A549 (cell line): ENCODE data around the gene SLC7A8.

ENCODE experiments used
- CBX8 ChIP-seq: fragments of 200-600 bp; sonication (generic); IDR thresholded peaks from 2 replicates; pipeline ENCODE4 v1.6.1; 2016
- CTCF ChIP-seq: fragments of >200 bp; sonication (Bioruptor Twin); formaldehyde crosslinking; IDR thresholded peaks from 3 replicates; pipeline ENCODE4 v1.5.1; 2016
- MAFK ChIP-seq: fragments of 450-650 bp; IDR thresholded peaks from 2 replicates; pipeline ENCODE4 v1.6.1; 2014; ENCODE audit not compliant: partially characterized antibody
- MAX ChIP-seq: IDR thresholded peaks from 2 replicates; pipeline ENCODE4 v1.6.1; 2012
- MAZ ChIP-seq: fragments of 150-350 bp; IDR thresholded peaks from 2 replicates; pipeline ENCODE4 v1.6.1; 2014; ENCODE audit warnings: antibody characterized with exemption, low read depth, low read length, borderline replicate concordance
- POLR2A ChIP-seq: IDR thresholded peaks from 2 replicates; pipeline ENCODE4 v1.6.1; 2012; ENCODE audit warnings: mild to moderate bottlenecking, low read length
- RCOR1 ChIP-seq: fragments of 150-350 bp; IDR thresholded peaks from 2 replicates; pipeline ENCODE4 v1.6.1; 2014; ENCODE audit warnings: antibody characterized with exemption, low read length, low read depth
- REST ChIP-seq: fragments of 200-600 bp; sonication (generic); IDR thresholded peaks from 2 replicates; pipeline ENCODE4 v1.6.1; 2016; ENCODE audit warnings: antibody characterized with exemption, mild to moderate bottlenecking, moderate library complexity
- RFX5 ChIP-seq: fragments of 450-650 bp; IDR thresholded peaks from 2 replicates; pipeline ENCODE4 v1.7.1; 2014; ENCODE audit warnings: antibody characterized with exemption, mild to moderate bottlenecking, moderate library complexity
- SMC3 ChIP-seq: fragments of >200 bp; sonication (Bioruptor Twin); formaldehyde crosslinking; IDR thresholded peaks from 3 replicates; pipeline ENCODE4 v1.6.1; 2018; ENCODE audit warnings: inconsistent platforms
- TFCP2L1 ChIP-seq: fragments of 250-450 bp; sonication (Bioruptor Pico); IDR thresholded peaks from 2 replicates; pipeline ENCODE4 v1.5.0; 2021; ENCODE audit warnings: mild to moderate bottlenecking
- ZFP36 ChIP-seq: fragments of 450-650 bp; IDR thresholded peaks from 2 replicates; pipeline ENCODE4 v1.6.1; 2014; ENCODE audit warnings: borderline replicate concordance; ENCODE audit not compliant: partially characterized antibody

- TF ChIP-seq CTCF = no peak
- TF ChIP-seq POLR2A = no peak
- TF ChIP-seq CBX8 = no peak
- TF ChIP-seq MAFK = no peak
- TF ChIP-seq RCOR1 = no peak
- no peak for TF ChIP-seq REST
- no peak for TF ChIP-seq TFCP2L1 (CRISPR knock-in tag)
- TF ChIP-seq MAX = no peak
- TF ChIP-seq ZFP36 = no peak
- TF ChIP-seq SMC3 = no peak
- TF ChIP-seq RFX5 = no peak
- no peak for TF ChIP-seq MAZ
Observed at GRCh38 chr14:23102801-23103200, 80.7 kb downstream of the SLC7A8 start.
